GM21367 (cell line): Measurements from ENCODE around the gene UCP2.

Experiments
- ATAC-seq: cut with Tn5 transposase; IDR thresholded peaks from one replicate; pipeline ENCODE4 v1.9.1; 2021; ENCODE audit not compliant: unreplicated experiment

Gene UCP2

GRCh38 chr11:74010306-74011300 lies 28.0 kb upstream of the UCP2 start:
- ATAC-seq = no peak

GRCh38 chr11:74009675-74010305 lies 27.1 kb upstream of the UCP2 start:
- ATAC-seq = no peak

GRCh38 chr11:74009230-74009547 lies 26.5 kb upstream of the UCP2 start:
- ATAC-seq = no peak

GRCh38 chr11:74008373-74009229 lies 26.0 kb upstream of the UCP2 start, which contains the start of gene UCP3:
TSS of gene UCP3 (minus strand) at chr11:74009085. CDS start at chr11:74007042, 2,043 bp downstream.
- no peak for ATAC-seq

GRCh38 chr11:74007691-74008372 lies 25.2 kb upstream of the UCP2 start:
- no peak for ATAC-seq

- ATAC-seq = no peak
These were observed 24.2 kb upstream of the UCP2 start for GRCh38 chr11:74006743-74007304.

- ATAC-seq = no peak
These were observed 23.3 kb upstream of the UCP2 start for GRCh38 chr11:74005721-74006517.

- no peak for ATAC-seq
These were observed 22.3 kb upstream of the UCP2 start for GRCh38 chr11:74004759-74005615.

- ATAC-seq = no peak
These were observed 21.5 kb upstream of the UCP2 start for GRCh38 chr11:74004046-74004695.

- no peak for ATAC-seq
These were observed 20.2 kb upstream of the UCP2 start for GRCh38 chr11:74002832-74003231.

GRCh38 chr11:74001822-74002286 lies 19.2 kb upstream of the UCP2 start:
- ATAC-seq = no peak

- ATAC-seq = no peak
These were observed 17.9 kb upstream of the UCP2 start for GRCh38 chr11:74000307-74001133.

GRCh38 chr11:73999581-74000306 lies 17.1 kb upstream of the UCP2 start:
- ATAC-seq = no peak

GRCh38 chr11:73998846-73999575 lies 16.4 kb upstream of the UCP2 start:
- no peak for ATAC-seq

GRCh38 chr11:73997120-73997770 lies 14.6 kb upstream of the UCP2 start:
- ATAC-seq = no peak
